Measurements from ENCODE around the gene EPS8L2.

DNA sequence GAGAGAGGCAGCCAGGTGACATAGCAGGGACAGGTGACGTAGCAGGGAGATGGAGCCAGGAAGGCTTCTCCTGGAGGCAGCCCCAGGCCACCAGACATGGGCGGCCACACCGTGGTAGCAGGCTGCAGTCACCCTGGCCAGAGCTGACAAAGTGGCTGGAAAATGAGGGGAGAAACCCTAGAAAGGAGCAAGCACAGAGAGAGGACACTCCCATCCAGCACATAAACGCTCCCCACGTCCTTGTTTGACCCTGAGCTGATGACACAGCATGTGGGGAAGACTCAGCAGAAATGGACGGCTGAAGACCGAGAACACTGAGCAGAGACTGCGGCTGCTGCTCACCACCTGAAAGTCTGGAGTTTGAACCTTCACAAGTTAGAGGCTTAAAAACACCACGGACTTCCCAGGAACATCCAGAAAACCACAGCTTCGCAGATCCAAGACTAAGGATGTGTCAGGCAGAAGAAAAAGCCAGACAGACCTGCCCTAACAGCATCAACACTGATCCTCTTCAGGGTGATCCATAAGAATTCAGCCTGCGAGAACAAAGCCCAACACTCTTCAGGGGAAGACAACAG is 40.2 kb upstream of the EPS8L2 start:
- no peak for TF ChIP-seq EZH2 (IDR thresholded peaks at IDR 0.05; ENCODE audit: borderline replicate concordance)
- TF ChIP-seq, protein P1, sequence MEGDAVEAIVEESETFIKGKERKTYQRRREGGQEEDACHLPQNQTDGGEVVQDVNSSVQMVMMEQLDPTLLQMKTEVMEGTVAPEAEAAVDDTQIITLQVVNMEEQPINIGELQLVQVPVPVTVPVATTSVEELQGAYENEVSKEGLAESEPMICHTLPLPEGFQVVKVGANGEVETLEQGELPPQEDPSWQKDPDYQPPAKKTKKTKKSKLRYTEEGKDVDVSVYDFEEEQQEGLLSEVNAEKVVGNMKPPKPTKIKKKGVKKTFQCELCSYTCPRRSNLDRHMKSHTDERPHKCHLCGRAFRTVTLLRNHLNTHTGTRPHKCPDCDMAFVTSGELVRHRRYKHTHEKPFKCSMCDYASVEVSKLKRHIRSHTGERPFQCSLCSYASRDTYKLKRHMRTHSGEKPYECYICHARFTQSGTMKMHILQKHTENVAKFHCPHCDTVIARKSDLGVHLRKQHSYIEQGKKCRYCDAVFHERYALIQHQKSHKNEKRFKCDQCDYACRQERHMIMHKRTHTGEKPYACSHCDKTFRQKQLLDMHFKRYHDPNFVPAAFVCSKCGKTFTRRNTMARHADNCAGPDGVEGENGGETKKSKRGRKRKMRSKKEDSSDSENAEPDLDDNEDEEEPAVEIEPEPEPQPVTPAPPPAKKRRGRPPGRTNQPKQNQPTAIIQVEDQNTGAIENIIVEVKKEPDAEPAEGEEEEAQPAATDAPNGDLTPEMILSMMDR (IDR thresholded peaks at IDR 0.05; ENCODE audit: poor library complexity), result no peak
- TF ChIP-seq EZH2phosphoT487 (IDR thresholded peaks at IDR 0.05; ENCODE audit: low read depth, severe bottlenecking, unreplicated experiment), result no peak

Measured in hepatocyte (in vitro differentiated cells).